IMR-90 (cell line): Measurements from ENCODE around the gene ZBTB32. TPM values are rescaled to one million over a fixed set of nuclear protein-coding genes. Genes with fewer than 3 reads are reported as not detected.

Experiments used
- ATAC-seq: fragments of 200-7000 bp; cut with Tn5 transposase; 2 replicates; pipeline ENCODE4 v1.9.1; 2020; ENCODE audit warnings: low read depth, mild to moderate bottlenecking, moderate library complexity
- BruUV-seq: library from RNA; stranded (reverse); fragments of 400-500 nt; replicated peaks from 2 replicates; lab custom pipeline; 2021; lab: Mats Ljungman, UMichigan
- CTCF ChIA-PET: fragments of 300-600 bp; formaldehyde crosslinking; extraction: SDS; loops from one replicate; lab custom pipeline; 2021; ENCODE audit warnings: antibody characterized with exemption; lab: Yijun Ruan, JAX
- POLR2A ChIA-PET: fragments of 300-600 bp; sonication (Branson Sonifier 250); formaldehyde crosslinking; loops from one replicate; lab custom pipeline; 2022; ENCODE audit warnings: antibody characterized with exemption; ENCODE audit not compliant: unreplicated experiment; lab: Charles Lee
- DNase-seq: peaks from one replicate; pipeline ENCODE4 v3.0.0; 2013
- H2AFZ ChIP-seq: replicated peaks from 2 replicates; pipeline ENCODE3; 2013; ENCODE audit warnings: low read length, mild to moderate bottlenecking; ENCODE audit not compliant: poor library complexity
- H2AK5ac ChIP-seq: 2 replicates; pipeline ENCODE4 v1.6.1; 2013; ENCODE audit warnings: low read depth, low read length, inconsistent platforms
- H2AK9ac ChIP-seq: replicated peaks from 2 replicates; pipeline ENCODE3; 2013; ENCODE audit warnings: mild to moderate bottlenecking, low read depth, low read length, moderate library complexity; ENCODE audit not compliant: poor library complexity
- H2BK120ac ChIP-seq: 2 replicates; pipeline ENCODE4 v1.6.1; 2013; ENCODE audit warnings: low read depth, low read length, inconsistent platforms
- H2BK15ac ChIP-seq: 3 replicates; pipeline ENCODE4 v1.6.1; 2013; ENCODE audit warnings: low read depth, low read length, inconsistent platforms
- H2BK20ac ChIP-seq: 2 replicates; pipeline ENCODE4 v1.6.1; 2013; ENCODE audit warnings: low read depth, mild to moderate bottlenecking, inconsistent platforms, low read length, moderate library complexity
- H2BK5ac ChIP-seq: 2 replicates; pipeline ENCODE4 v1.6.1; 2013; ENCODE audit warnings: mild to moderate bottlenecking, low read depth, low read length, inconsistent platforms; ENCODE audit not compliant: poor library complexity, severe bottlenecking
- H3K14ac ChIP-seq: replicated peaks from 2 replicates; pipeline ENCODE4 v1.6.1; 2013; ENCODE audit warnings: low read depth, low read length, inconsistent platforms
- H3K18ac ChIP-seq: 2 replicates; pipeline ENCODE4 v1.6.1; 2013; ENCODE audit warnings: low read depth, low read length, control low read depth
- H3K23ac ChIP-seq: 2 replicates; pipeline ENCODE4 v1.6.1; 2013; ENCODE audit warnings: low read depth, low read length, inconsistent platforms
- H3K27ac ChIP-seq: 2 replicates; pipeline ENCODE4 v1.5.1; 2013; ENCODE audit warnings: mild to moderate bottlenecking, control low read depth, low read length; ENCODE audit not compliant: insufficient read depth
- H3K27me3 ChIP-seq: 2 replicates; pipeline ENCODE4 v1.6.1; 2013; ENCODE audit warnings: low read length; ENCODE audit not compliant: control insufficient read depth, insufficient read depth
- H3K36me3 ChIP-seq: 2 replicates; pipeline ENCODE4 v1.6.1; 2013; ENCODE audit warnings: low read length, mixed read lengths; ENCODE audit not compliant: control insufficient read depth, insufficient read depth
- H3K4ac ChIP-seq: 2 replicates; pipeline ENCODE4 v1.6.1; 2013; ENCODE audit warnings: low read depth, low read length, inconsistent platforms
- H3K4me1 ChIP-seq: 2 replicates; pipeline ENCODE4 v1.6.1; 2013; ENCODE audit warnings: low read length, mixed read lengths; ENCODE audit not compliant: control insufficient read depth, insufficient read depth
- H3K4me2 ChIP-seq: 2 replicates; pipeline ENCODE4 v1.6.1; 2013; ENCODE audit warnings: low read depth, mild to moderate bottlenecking, control low read depth, low read length, moderate library complexity
- H3K4me3 ChIP-seq: 2 replicates; pipeline ENCODE4 v1.5.1; 2013; ENCODE audit warnings: low read depth, mild to moderate bottlenecking, control low read depth, low read length, moderate library complexity; ENCODE audit not compliant: insufficient read depth
- H3K56ac ChIP-seq: 2 replicates; pipeline ENCODE4 v1.6.1; 2013; ENCODE audit warnings: low read length, inconsistent platforms; ENCODE audit not compliant: insufficient read depth; ENCODE audit errors: extremely low read depth
- H3K79me1 ChIP-seq, 2 experiments: 2 replicates each; pipeline ENCODE4 v1.6.1; 2013; ENCODE audit warnings: low read length in 2 of 2, inconsistent platforms in 1 of 2, low read depth in 1 of 2
- H3K9ac ChIP-seq: 2 replicates; pipeline ENCODE4 v1.6.1; 2013; ENCODE audit warnings: low read depth, low read length, control low read depth
- H3K9me1 ChIP-seq: 2 replicates; pipeline ENCODE4 v1.6.1; 2013; ENCODE audit warnings: low read length, inconsistent platforms; ENCODE audit not compliant: insufficient read depth
- H3K9me3 ChIP-seq: 2 replicates; pipeline ENCODE4 v1.6.1; 2013; ENCODE audit warnings: low read length; ENCODE audit not compliant: control insufficient read depth, insufficient read depth
- H4K20me1 ChIP-seq: 2 replicates; pipeline ENCODE4 v1.6.1; 2013; ENCODE audit warnings: low read length, inconsistent platforms; ENCODE audit not compliant: insufficient read depth
- H4K5ac ChIP-seq: 2 replicates; pipeline ENCODE4 v1.6.1; 2013; ENCODE audit warnings: mild to moderate bottlenecking, low read depth, low read length, control low read depth
- H4K8ac ChIP-seq, 2 experiments: 2 replicates each; pipeline ENCODE4 v1.6.1; 2013; ENCODE audit warnings: low read depth in 2 of 2, low read length in 2 of 2, control low read depth in 1 of 2, inconsistent platforms in 1 of 2
- H4K91ac ChIP-seq: 2 replicates; pipeline ENCODE4 v1.6.1; 2013; ENCODE audit warnings: low read depth, low read length, inconsistent platforms; ENCODE audit not compliant: insufficient read depth
- BHLHE40 ChIP-seq: fragments of 150-350 bp; IDR thresholded peaks from 2 replicates; pipeline ENCODE4 v1.6.1; 2016; ENCODE audit warnings: mild to moderate bottlenecking, low read depth, low read length
- CEBPB ChIP-seq: IDR thresholded peaks from 2 replicates; pipeline ENCODE4 v1.6.1; 2012; ENCODE audit warnings: low read depth, low read length, improper control_type of control experiment
- CHD1 ChIP-seq: IDR thresholded peaks from 2 replicates; pipeline ENCODE4 v1.6.1; 2012; ENCODE audit warnings: low read depth, low read length, improper control_type of control experiment
- CTCF ChIP-seq: conservative IDR thresholded peaks from 2 replicates; pipeline ENCODE4 v1.5.1; 2012; ENCODE audit warnings: mild to moderate bottlenecking, low read depth, low read length, improper control_type of control experiment
- ELK1 ChIP-seq: fragments of 150-350 bp; IDR thresholded peaks from 2 replicates; pipeline ENCODE4 v1.6.1; 2016; ENCODE audit warnings: low read depth, mild to moderate bottlenecking, low read length, moderate library complexity, borderline replicate concordance
- FOS ChIP-seq: fragments of 150-350 bp; IDR thresholded peaks from 2 replicates; pipeline ENCODE4 v1.6.1; 2016; ENCODE audit warnings: low read depth, low read length
- MAFK ChIP-seq: IDR thresholded peaks from 2 replicates; pipeline ENCODE4 v1.6.1; 2012; ENCODE audit warnings: low read depth, low read length, improper control_type of control experiment
- MXI1 ChIP-seq: IDR thresholded peaks from 2 replicates; pipeline ENCODE4 v1.6.1; 2012; ENCODE audit warnings: low read depth, mild to moderate bottlenecking, low read length, moderate library complexity, borderline replicate concordance
- NFE2L2 ChIP-seq: fragments of 150-350 bp; IDR thresholded peaks from 2 replicates; pipeline ENCODE4 v1.6.1; 2016; ENCODE audit warnings: low read depth, mild to moderate bottlenecking, low read length
- RAD21 ChIP-seq: IDR thresholded peaks from 2 replicates; pipeline ENCODE4 v1.6.1; 2012; ENCODE audit warnings: low read length, improper control_type of control experiment
- RCOR1 ChIP-seq: IDR thresholded peaks from 2 replicates; pipeline ENCODE4 v1.6.1; 2012; ENCODE audit warnings: mild to moderate bottlenecking, low read length, improper control_type of control experiment; ENCODE audit not compliant: insufficient replicate concordance
- USF2 ChIP-seq: fragments of 150-350 bp; IDR thresholded peaks from 2 replicates; pipeline ENCODE4 v1.6.1; 2017; ENCODE audit warnings: mild to moderate bottlenecking, antibody characterized with exemption, low read length, low read depth
- WGBS, 2 experiments: methylation state at CpG; one replicate each; pipeline versions ENCODE4 v1.1.5 to v1.1.7; 2013; ENCODE audit warnings: missing lambda C conversion rate in 2 of 2; ENCODE audit not compliant: insufficient read length in 1 of 2; ENCODE audit errors: extremely low coverage in 2 of 2; 5-methylcytosine and 5-hydroxymethylcytosine counted together
- dilution Hi-C: fragments of 300-500 bp; cut with HindIII; formaldehyde crosslinking; loops from one replicate; pipeline ENCODE4 v1.14.3; 2018; ENCODE audit warnings: low sequenced_read_pairs; ENCODE audit not compliant: unreplicated experiment
- in situ Hi-C: fragments of 300-500 bp; cut with MboI; formaldehyde crosslinking; loops from 3 replicates; pipeline ENCODE4 v1.14.3; 2019; ENCODE audit warnings: low sequenced_read_pairs, inconsistent platforms, mixed read lengths
- intact Hi-C: fragments of 100-400 bp; cut with micrococcal nuclease; formaldehyde crosslinking; loops from 2 replicates; pipeline ENCODE4 v1.10.0; 2022
- polyA plus RNA-seq, 3 experiments: library from polyadenylated mRNA; depleted of rRNA; stranded (reverse); fragments of >200 nt; gene quantifications; 2 replicates each; pipeline ENCODE4 v1.2.3, GENCODE V29; 2012; ENCODE audit warnings: low replicate concordance in 1 of 3
- total RNA-seq: library from RNA; depleted of rRNA; stranded (reverse); fragments of >200 nt; gene quantifications from 2 replicates; pipeline ENCODE4 v1.2.3, GENCODE V29; 2012

ZBTB32 gene
- total and polyA plus RNA-seq, 2 of the 4 experiments (the other 2 are of a cell fraction) = not detected

- no peak for TF ChIP-seq ELK1
Measured at GRCh38 chr19:35740423-35741202, 36.3 kb downstream of the ZBTB32 start (continued).

- no peaks in the 10 kb centered on the region for H3K9me3 ChIP-seq
- H4K5ac ChIP-seq = no peak overlapping the region
- in situ Hi-C loops = no loop called here
- H3K9ac ChIP-seq = peak overlapping the region; percentile 62
- H3K79me1 ChIP-seq = peaks cover 0 to 18% of the 10 kb centered on the region in 2 experiments; a peak in 2 of 4 replicates
- dilution Hi-C loops = no loop called here
- ATAC-seq (no peak), DNase-seq (no peak)
- H2BK15ac ChIP-seq = no peak overlapping the region
- no peak overlapping the region for H2AK9ac ChIP-seq
- intact Hi-C loops = no loop called here
- peak overlapping the region; percentile 61 for H3K4me3 ChIP-seq
- H3K36me3 ChIP-seq = peaks cover 27% of the 10 kb centered on the region
- H3K56ac ChIP-seq = no peak overlapping the region
- TF ChIP-seq USF2 (no peak), RCOR1 (no peak), CHD1 (no peak), BHLHE40 (no peak), CEBPB (no peak), CTCF (no peak), NFE2L2 (no peak), RAD21 (no peak), FOS (no peak), MAFK (no peak), MXI1 (no peak)
- no CpG with 5 or more reads among the region's 12 CpGs for WGBS, 2 experiments
- H4K91ac ChIP-seq = no peak overlapping the region
- ChIA-PET POLR2A (interaction anchor here (0.9 kb wide), 1 partner anchor 18 kb away, joined by 3 read pairs; no protein-coding TSS in a partner anchor), CTCF (interaction anchor here (1.2 kb wide), 1 partner anchor 11 kb away, joined by 5 read pairs; no protein-coding TSS in a partner anchor)
- H4K8ac ChIP-seq = peak overlapping the region; percentile 72 to 86; a peak in 2 of 4 replicates
- no peaks in the 10 kb centered on the region; the same call in 1 of the 2 replicates for H4K20me1 ChIP-seq
- H3K27ac ChIP-seq = peak overlapping the region; percentile 66
- peak overlapping the region; percentile 35 for H2BK5ac ChIP-seq
- H3K14ac ChIP-seq = peak overlapping the region; percentile 39; the same call in 1 of the 2 replicates
- no TSS peak for BruUV-seq
- H3K4me1 ChIP-seq = 0 out of 2 replicates have a peak, but pooled peaks cover 3% of the 10 kb centered on the region
- H3K23ac ChIP-seq = no peak overlapping the region
- no peak overlapping the region for H3K18ac ChIP-seq
- no peak overlapping the region for H2BK20ac ChIP-seq
- H3K4ac ChIP-seq = peak overlapping the region; percentile 14; the same call in 1 of the 2 replicates
- H3K4me2 ChIP-seq = peak overlapping the region; percentile 98
- H3K9me1 ChIP-seq = peaks cover 5% of the 10 kb centered on the region; the same call in 1 of the 2 replicates
- no peaks in the 10 kb centered on the region for H3K27me3 ChIP-seq
- no peak overlapping the region for H2AK5ac ChIP-seq
- peak overlapping the region; percentile 93 for H2AFZ ChIP-seq
- H2BK120ac ChIP-seq = no peak overlapping the region
Measured at GRCh38 chr19:35741203-35741515, 36.8 kb downstream of the ZBTB32 start.
